RKO (cell line): Measurements from ENCODE around the gene NEURL1B.

ENCODE experiments used
- DNase-seq: peaks from one replicate; pipeline ENCODE4 v3.0.0-alpha.2; 2016; ENCODE audit warnings: low spot score

The NEURL1B gene

GRCh38 chr5:172715931-172716682 is 75.0 kb downstream of the NEURL1B start:
- no peak for DNase-seq

DNA sequence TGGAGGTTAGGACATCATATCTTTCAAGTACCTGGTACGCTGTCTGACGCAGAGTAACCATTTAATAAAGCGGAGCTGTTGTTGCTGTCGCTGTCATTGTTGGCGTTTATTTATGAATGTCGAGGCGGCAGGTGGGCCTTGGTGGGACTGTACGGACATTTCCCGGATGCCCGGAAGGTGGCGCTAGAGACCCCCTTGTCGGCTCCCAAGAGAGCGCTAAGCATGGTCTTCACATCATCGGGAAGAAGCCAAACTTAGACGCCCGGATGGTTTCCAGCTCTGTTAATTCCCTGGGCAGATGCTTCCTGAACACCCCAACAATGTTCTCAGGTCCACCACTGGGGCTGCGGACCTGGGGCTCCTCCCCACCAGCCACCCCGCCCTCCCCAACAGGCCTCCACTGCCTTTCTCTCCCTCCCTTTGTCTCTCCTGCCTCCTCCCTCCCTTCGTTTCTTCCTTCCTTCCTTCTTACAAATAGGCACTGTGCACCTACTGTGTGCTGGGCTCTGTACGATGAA is 75.8 kb downstream of the NEURL1B start:
- DNase-seq = peak; percentile 69

DNA sequence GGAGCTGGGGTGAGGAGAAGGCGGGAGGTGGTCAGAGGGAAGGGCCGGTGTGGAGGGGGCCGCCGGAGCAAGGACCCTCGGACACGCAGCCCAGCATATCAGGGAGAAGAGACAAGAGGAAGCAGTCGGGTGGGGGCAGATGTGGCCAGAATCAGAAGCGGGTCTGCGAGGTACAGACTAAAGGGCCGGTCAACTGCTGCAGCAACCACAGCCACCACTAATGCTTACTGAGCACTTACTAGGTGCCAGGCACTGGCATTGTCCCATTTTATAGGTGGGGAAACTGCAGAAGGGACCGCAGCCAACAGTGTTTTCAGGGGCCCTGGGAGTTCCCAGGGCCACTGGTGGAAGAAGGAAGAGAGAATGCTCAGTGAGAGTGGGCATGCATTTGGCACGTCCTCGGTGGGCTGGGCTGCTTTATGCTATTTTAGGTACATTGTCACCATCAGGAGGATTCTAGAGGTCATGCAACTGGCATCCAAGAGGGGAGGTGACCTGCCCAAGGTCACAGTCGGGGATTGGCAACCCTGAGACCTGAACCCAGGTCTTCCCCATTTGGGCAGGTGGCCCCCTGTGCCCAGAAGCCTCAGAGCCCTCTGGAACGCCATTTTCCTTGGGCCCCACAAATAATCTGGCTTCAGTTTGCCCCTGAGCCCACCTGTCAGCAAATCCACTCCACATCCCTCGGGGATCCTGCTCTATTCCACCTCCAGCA is 76.6 kb downstream of the NEURL1B start:
- DNase-seq = no peak

DNA sequence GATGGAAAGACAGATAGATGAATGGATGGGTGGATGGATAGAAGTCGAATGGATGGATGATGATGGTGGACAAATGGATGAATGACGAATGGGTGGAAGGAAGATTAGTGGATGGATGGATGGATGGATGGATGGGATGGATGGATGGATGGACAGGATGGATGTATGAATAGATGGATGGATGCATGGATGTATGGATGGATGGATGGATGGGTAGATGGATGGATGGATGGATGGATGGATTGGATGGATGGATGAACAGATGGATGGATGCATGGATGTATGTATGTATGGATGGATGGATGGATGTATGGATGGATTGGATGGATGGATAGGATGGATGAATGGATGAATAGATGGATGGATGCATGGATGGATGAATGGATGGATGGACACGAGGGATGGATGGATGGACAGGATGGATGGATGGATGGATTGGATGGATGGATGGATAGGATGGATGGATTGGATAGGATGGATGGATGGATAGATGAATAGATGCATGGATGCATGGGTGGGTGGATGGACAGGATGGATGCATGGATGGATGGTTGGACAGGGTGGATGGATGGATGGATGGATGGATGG is 77.6 kb downstream of the NEURL1B start:
- no peak for DNase-seq

GRCh38 chr5:172719211-172719610 is 78.1 kb downstream of the NEURL1B start:
- no peak for DNase-seq

GRCh38 chr5:172720655-172721054 is 79.6 kb downstream of the NEURL1B start:
- no peak for DNase-seq

- DNase-seq = no peak
Observed at GRCh38 chr5:172721455-172722326, 80.6 kb downstream of the NEURL1B start.

DNA sequence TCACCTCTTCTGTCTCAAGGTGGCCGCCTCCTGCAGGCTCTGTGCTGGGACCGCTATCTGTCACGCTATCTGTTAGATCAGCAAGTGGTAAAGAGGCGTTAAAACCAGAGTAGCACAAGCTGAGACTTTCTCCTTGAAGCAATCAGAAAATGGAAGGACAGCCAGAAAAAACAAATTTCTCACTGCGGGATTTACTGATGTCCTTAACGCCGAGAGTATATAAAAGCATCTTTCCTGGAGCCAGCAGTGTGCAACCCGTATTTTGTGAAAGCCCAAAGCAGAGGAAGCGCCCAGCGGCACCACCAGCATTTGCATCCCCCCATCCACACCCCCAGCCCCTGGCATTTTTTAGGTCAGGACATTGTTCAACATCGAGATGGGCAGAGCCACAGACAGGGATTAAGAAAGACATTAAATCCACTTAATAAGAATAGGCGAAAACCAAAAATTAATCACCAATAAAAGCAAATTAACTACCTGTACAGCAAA is 81.3 kb downstream of the NEURL1B start:
- no peak for DNase-seq

GRCh38 chr5:172723508-172723907 is 82.4 kb downstream of the NEURL1B start:
- no peak for DNase-seq

- DNase-seq = no peak
Observed at GRCh38 chr5:172724242-172725183, 83.5 kb downstream of the NEURL1B start.

DNA sequence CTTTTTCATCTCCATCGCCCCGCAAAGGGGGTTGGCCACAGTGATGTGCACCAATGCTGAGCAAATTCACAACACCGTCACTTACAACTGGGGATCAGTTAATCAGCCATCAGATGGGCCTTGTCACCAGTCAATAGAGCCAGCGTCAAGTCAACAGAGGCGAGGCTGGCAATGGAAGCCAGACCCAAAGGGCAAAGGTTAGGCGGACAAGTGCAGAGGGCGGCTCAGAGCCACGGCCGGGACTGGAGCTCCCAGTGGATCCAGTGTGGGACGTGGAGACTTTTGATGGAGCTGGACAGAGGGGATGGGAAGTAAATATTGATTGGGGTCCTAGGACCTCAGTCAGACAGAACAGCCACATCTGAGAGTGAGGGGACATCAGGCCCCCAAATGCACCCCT is 84.2 kb downstream of the NEURL1B start:
- DNase-seq = no peak

DNA sequence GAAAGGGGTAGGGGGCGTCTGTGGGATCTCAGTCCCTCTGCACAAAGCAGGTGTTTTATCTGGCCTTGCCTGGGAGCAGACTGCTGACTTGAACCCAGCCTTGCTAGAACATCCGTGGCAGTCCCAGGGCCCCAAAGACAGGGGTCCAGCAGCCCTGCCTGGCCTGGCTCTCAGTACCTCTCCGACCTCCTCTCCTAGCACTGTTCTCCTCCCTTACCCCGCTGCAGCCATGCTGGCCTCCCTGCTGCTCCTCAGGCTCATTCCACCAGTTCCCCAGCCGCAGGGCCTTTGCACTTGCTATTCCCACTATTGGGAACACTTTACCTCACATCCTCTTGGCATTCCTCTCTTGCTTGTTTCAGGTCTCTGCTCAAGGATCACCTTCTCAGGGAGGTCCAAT is 84.7 kb downstream of the NEURL1B start:
- DNase-seq = no peak

DNA sequence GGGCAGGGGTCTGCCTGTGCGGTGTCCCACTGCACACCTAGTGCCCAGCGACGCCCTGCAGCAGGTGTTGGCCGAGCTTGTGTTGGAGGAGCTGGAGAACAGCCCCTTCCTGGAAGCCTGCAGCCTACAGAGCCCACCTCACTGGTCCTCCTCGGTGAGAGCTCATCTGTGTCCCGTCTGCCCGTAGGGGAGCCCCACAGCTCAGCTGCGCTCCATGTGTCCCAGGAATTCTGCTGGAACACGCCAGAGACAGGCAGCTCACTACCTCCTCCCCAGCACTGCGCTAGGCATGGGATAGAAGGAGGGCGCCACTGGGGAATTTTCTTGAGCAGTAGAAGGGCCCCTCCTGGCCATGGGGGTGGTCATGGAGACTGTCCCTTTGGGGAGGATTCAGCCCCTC is 85.9 kb downstream of the NEURL1B start:
- DNase-seq = no peak

DNA sequence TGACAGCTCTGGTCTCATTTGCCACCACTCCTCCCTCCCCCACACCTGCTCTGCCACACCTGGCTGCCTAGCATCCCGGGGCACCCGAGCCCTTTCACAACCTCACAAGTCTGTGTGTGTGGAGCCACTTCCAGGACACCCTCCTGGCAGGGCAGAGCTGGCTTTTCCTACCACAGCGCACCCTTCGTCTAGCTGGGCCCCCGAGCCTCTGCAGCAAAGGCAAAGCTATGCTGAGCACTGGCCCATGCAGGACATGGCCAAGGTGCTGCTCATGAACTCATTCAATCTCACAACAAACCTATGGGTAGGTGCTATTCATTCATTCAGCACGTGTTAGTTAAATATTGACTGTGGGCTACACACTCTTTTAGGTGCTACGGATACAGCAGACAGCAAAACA is 86.5 kb downstream of the NEURL1B start:
- no peak for DNase-seq

GRCh38 chr5:172728481-172729241 is 87.6 kb downstream of the NEURL1B start:
- DNase-seq = no peak

DNA sequence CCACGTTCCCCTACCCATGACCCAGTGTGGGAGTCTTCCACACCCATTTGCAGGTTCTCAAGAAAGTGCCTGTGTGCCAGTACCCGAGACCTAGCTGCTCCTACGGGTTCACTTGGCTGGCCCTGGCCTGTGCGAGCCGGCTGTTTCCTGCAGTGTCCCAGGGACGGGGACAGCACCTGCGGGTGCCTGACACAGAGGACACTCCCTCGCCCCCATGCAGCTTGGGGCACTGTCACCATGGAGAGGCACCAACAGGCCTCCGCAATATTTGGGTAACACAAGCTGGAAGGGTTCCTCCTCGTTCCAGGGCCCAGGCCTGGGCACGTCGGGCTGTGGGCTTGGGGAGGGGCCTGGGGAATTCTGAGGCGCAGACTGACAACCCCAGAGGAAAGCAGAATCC is 88.5 kb downstream of the NEURL1B start:
- no peak for DNase-seq

DNA sequence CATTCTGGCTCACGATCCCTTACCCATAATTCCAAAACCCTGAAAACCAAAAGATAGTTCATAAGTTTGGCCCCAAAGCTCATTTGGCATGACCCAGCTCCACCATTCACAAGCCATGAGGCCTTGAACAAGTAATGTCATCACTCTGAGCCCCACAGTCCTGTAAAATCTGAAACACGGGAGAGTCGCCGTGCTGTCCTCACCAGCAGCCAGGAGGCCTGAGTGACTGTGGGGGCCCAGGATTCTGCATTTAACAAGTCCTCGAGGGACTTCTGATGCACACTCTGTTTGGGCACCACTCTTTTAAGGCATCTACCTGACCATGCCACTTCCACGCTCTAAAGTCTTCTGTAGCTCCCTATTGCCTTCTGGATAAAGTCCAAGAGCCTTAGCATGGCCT is 89.2 kb downstream of the NEURL1B start:
- DNase-seq = no peak

DNA sequence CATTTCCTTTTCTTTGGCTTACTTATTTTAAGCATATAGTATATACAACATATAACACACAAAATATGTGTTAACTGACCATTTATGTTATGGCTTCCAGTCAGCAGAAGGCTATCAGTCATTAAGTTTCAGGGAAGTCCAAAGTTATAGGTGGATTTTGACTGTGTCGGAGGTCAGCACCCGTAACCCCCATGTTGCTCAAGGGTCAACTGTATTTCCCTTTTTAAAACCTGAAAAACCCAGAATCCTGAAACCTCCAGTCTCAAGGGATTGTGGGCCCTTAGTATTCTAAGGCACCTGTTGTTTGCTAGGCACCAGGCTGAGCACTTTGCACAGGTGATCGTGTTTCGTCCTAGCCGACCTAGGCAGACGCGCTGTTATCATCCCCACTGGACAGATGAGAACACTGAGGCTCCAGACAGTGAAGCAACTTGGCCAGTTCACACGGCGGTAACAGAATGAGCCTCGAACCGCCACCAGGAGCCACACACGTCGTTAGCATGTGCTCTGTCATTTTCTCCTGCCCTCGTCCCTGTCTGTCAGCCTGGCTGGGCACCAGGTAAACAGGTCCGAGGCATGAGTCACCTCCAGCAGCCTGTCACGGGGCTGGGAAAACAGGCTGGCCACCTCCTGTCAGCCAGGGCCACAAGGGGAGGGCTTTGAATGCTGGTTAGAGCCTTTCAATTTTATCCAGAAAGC is 90.1 kb downstream of the NEURL1B start:
- no peak for DNase-seq

DNA sequence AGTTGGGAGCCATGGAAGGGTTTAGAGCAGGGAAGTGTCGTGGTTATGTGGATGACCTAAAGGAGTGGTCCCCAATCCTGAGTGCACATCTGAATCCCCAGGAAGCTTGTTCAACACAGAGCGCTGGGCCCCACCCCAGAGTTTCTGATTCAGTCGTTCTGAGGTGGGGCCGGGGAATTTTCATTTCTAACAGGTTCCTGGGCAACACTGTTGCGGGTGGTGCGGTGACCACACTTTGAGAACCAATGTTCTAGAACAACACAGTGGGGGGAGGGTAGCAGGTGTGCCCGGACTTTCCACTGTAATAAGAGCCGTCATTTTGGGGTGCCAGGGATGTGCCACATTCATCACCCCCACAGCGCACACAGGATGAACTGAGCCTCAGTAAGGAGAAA is 90.6 kb downstream of the NEURL1B start:
- DNase-seq = no peak
